H1 (cell line): Measurements from ENCODE around the gene ALPP. TPM values are rescaled to one million over a fixed set of nuclear protein-coding genes. Genes with fewer than 3 reads are reported as not detected.
"Not testable (repeated sequence)": the region's sequence is repeated elsewhere in the genome, so short reads cannot be mapped to it uniquely, and the experiment has no call there.

Experiments used
- CTCF ChIA-PET: fragments of 300-600 bp; sonication (Branson Sonifier 250); formaldehyde crosslinking; loops from one replicate; lab custom pipeline; 2021; ENCODE audit not compliant: partially characterized antibody; lab: Charles Lee
- POLR2A ChIA-PET: fragments of 300-600 bp; sonication (Branson Sonifier 250); formaldehyde crosslinking; loops from one replicate; lab custom pipeline; 2021; ENCODE audit warnings: inconsistent platforms; ENCODE audit not compliant: partially characterized antibody; lab: Charles Lee
- DNase-seq, 2 experiments: peaks; one replicate each; pipeline versions ENCODE4 v3.0.0 to v3.0.0-alpha.2; 2010 to 2022; ENCODE audit warnings: low spot score in 2 of 2, low read depth in 1 of 2, mixed read lengths in 1 of 2
- FAIRE-seq: peaks from 2 replicates; lab custom pipeline; 2011; peaks lifted over from hg19 to GRCh38; lab: Jason Lieb, UNC
- H2AFZ ChIP-seq: 2 replicates; pipeline ENCODE4 v1.8.1; 2012; ENCODE audit warnings: low read length, inconsistent platforms
- H2AK5ac ChIP-seq: 2 replicates; pipeline ENCODE4 v1.6.1; 2013; ENCODE audit warnings: low read depth, low read length
- H2BK120ac ChIP-seq: replicated peaks from 2 replicates; pipeline ENCODE3; 2013; ENCODE audit warnings: low read depth, low read length, inconsistent platforms
- H2BK12ac ChIP-seq: 2 replicates; pipeline ENCODE4 v1.6.1; 2013; ENCODE audit warnings: low read depth, low read length
- H2BK15ac ChIP-seq: 2 replicates; pipeline ENCODE4 v1.6.1; 2013; ENCODE audit warnings: low read length
- H2BK20ac ChIP-seq: 2 replicates; pipeline ENCODE4 v1.6.1; 2013; ENCODE audit warnings: low read length
- H2BK5ac ChIP-seq: 2 replicates; pipeline ENCODE4 v1.6.1; 2013; ENCODE audit warnings: low read depth, low read length
- H3K14ac ChIP-seq: 2 replicates; pipeline ENCODE4 v1.6.1; 2013; ENCODE audit warnings: inconsistent platforms; ENCODE audit not compliant: insufficient read length
- H3K18ac ChIP-seq: 2 replicates; pipeline ENCODE4 v1.6.1; 2013; ENCODE audit warnings: low read length; ENCODE audit errors: extremely low read depth
- H3K23ac ChIP-seq: 2 replicates; pipeline ENCODE4 v1.6.1; 2013; ENCODE audit warnings: inconsistent platforms; ENCODE audit not compliant: insufficient read length
- H3K23me2 ChIP-seq: 2 replicates; pipeline ENCODE4 v1.6.1; 2013; ENCODE audit warnings: low read depth, low read length
- H3K27ac ChIP-seq: 2 replicates; pipeline ENCODE4 v1.6.1; 2011; ENCODE audit warnings: low read depth, low read length, inconsistent platforms
- H3K27me3 ChIP-seq, 4 experiments: replicated peaks in 1 of 4; 1 replicate in 1 of 4; 2 replicates in 3 of 4; pipeline versions ENCODE4 v1.6.1 to v1.8.1; 2011 to 2013; ENCODE audit warnings: low read length in 3 of 4, mild to moderate bottlenecking in 3 of 4, inconsistent platforms in 2 of 4, mixed read lengths in 2 of 4, moderate library complexity in 1 of 4; ENCODE audit not compliant: control insufficient read depth in 3 of 4, insufficient read depth in 3 of 4; ENCODE audit errors: extremely low read depth in 1 of 4
- H3K36me3 ChIP-seq, 4 experiments: 2 replicates each; pipeline versions ENCODE4 v1.6.1 to v1.8.1; 2011 to 2013; ENCODE audit warnings: mild to moderate bottlenecking in 4 of 4, low read length in 3 of 4, moderate library complexity in 2 of 4, control low read depth in 1 of 4, inconsistent platforms in 1 of 4; ENCODE audit not compliant: insufficient read depth in 4 of 4, control insufficient read depth in 2 of 4
- H3K4ac ChIP-seq: replicated peaks from 2 replicates; pipeline ENCODE3; 2013; ENCODE audit warnings: low read length, low read depth, mixed read lengths, inconsistent platforms; ENCODE audit not compliant: insufficient read length
- H3K4me1 ChIP-seq, 4 experiments: replicated peaks in 1 of 4; 1 replicate in 1 of 4; 2 replicates in 3 of 4; pipeline versions ENCODE4 v1.6.1 to v1.8.1; 2011 to 2013; ENCODE audit warnings: low read length in 3 of 4, inconsistent platforms in 2 of 4, mixed read lengths in 1 of 4; ENCODE audit not compliant: insufficient read depth in 4 of 4, control insufficient read depth in 3 of 4
- H3K4me2 ChIP-seq, 2 experiments: 2 replicates each; pipeline versions ENCODE4 v1.6.1 to v1.8.1; 2011 to 2013; ENCODE audit warnings: low read depth in 2 of 2, low read length in 2 of 2, control low read depth in 1 of 2, inconsistent platforms in 1 of 2, mild to moderate bottlenecking in 1 of 2; ENCODE audit not compliant: insufficient read depth in 1 of 2
- H3K4me3 ChIP-seq, 4 experiments: fragments of 200-600, 300-600 bp in 1 of 4; sonication (generic), shearing (Covaris generic), sonication (Bioruptor Twin) in 1 of 4; 2 replicates each; pipeline versions ENCODE4 v1.5.1 to v1.8.1; 2011 to 2016; ENCODE audit warnings: low read length in 4 of 4, low read depth in 3 of 4, control low read depth in 2 of 4, inconsistent platforms in 2 of 4, mild to moderate bottlenecking in 2 of 4, mixed read lengths in 1 of 4, moderate library complexity in 1 of 4; ENCODE audit not compliant: insufficient read depth in 2 of 4; ENCODE audit errors: extremely low read depth in 1 of 4
- H3K56ac ChIP-seq: replicated peaks from 2 replicates; pipeline ENCODE3; 2013; ENCODE audit warnings: low read depth, mild to moderate bottlenecking, mixed read lengths, low read length, inconsistent platforms; ENCODE audit not compliant: insufficient read length
- H3K79me1 ChIP-seq: 2 replicates; pipeline ENCODE4 v1.6.1; 2013; ENCODE audit warnings: low read depth, low read length, control low read depth
- H3K79me2 ChIP-seq, 2 experiments: 2 replicates each; pipeline versions ENCODE4 v1.6.1 to v1.8.1; 2012 to 2013; ENCODE audit warnings: low read length in 2 of 2, mild to moderate bottlenecking in 2 of 2, inconsistent platforms in 1 of 2; ENCODE audit not compliant: insufficient read depth in 2 of 2, control insufficient read depth in 1 of 2
- H3K9ac ChIP-seq, 4 experiments: replicated peaks in 1 of 4; 1 replicate in 1 of 4; 2 replicates in 3 of 4; pipeline versions ENCODE4 v1.6.1 to v1.8.1; 2011 to 2013; ENCODE audit warnings: low read depth in 3 of 4, low read length in 3 of 4, control low read depth in 2 of 4, mild to moderate bottlenecking in 2 of 4, moderate library complexity in 2 of 4, inconsistent platforms in 1 of 4; ENCODE audit errors: extremely low read depth in 1 of 4
- H3K9me3 ChIP-seq, 2 experiments: 2 replicates each; pipeline versions ENCODE4 v1.6.1 to v1.8.1; 2012 to 2013; ENCODE audit warnings: mild to moderate bottlenecking in 2 of 2, moderate library complexity in 2 of 2, control low read depth in 1 of 2, inconsistent platforms in 1 of 2, low read depth in 1 of 2, low read length in 1 of 2, mixed read lengths in 1 of 2; ENCODE audit not compliant: insufficient read depth in 2 of 2
- H4K20me1 ChIP-seq, 2 experiments: replicated peaks in 1 of 2; 2 replicates each; pipeline versions ENCODE3 to v1.8.1; 2011 to 2013; ENCODE audit warnings: inconsistent platforms in 2 of 2, low read length in 2 of 2, mild to moderate bottlenecking in 1 of 2; ENCODE audit not compliant: insufficient read depth in 2 of 2, control insufficient read depth in 1 of 2
- H4K5ac ChIP-seq: 2 replicates; pipeline ENCODE4 v1.6.1; 2013; ENCODE audit warnings: low read length, low read depth, mixed read lengths, inconsistent platforms; ENCODE audit not compliant: insufficient read length
- H4K8ac ChIP-seq: 2 replicates; pipeline ENCODE4 v1.8.0; 2013; ENCODE audit warnings: mild to moderate bottlenecking, moderate library complexity, low read length, inconsistent platforms; ENCODE audit not compliant: insufficient read depth; ENCODE audit errors: extremely low read depth
- H4K91ac ChIP-seq: replicated peaks from 2 replicates; pipeline ENCODE3; 2013; ENCODE audit warnings: low read length, mixed read lengths, inconsistent platforms; ENCODE audit not compliant: insufficient read length
- ASH2L ChIP-seq: fragments of 200-600, 300-600 bp; sonication (generic); IDR thresholded peaks from one replicate; pipeline ENCODE4 v1.7.1; 2017; ENCODE audit warnings: low read length
- EP300 ChIP-seq, 2 experiments: IDR thresholded peaks; 1 replicate in 1 of 2; 2 replicates in 1 of 2; pipeline ENCODE4 v1.6.1; 2011 to 2012; ENCODE audit warnings: low read depth in 2 of 2, low read length in 2 of 2, mild to moderate bottlenecking in 2 of 2, borderline replicate concordance in 1 of 2, inconsistent platforms in 1 of 2, moderate library complexity in 1 of 2
- NANOG ChIP-seq: IDR thresholded peaks from 2 replicates; pipeline ENCODE4 v1.6.1; 2011; ENCODE audit warnings: low read length, low read depth, mild to moderate bottlenecking, inconsistent platforms; ENCODE audit not compliant: insufficient read depth, poor library complexity, severe bottlenecking
- POLR2A ChIP-seq, 2 experiments: IDR thresholded peaks; 1 replicate in 1 of 2; 2 replicates in 1 of 2; pipeline ENCODE4 v1.6.1; 2011; ENCODE audit warnings: low read depth in 2 of 2, low read length in 2 of 2, mild to moderate bottlenecking in 2 of 2; ENCODE audit errors: control extremely low read depth in 1 of 2
- SP1 ChIP-seq: IDR thresholded peaks from 2 replicates; pipeline ENCODE4 v1.6.1; 2011; ENCODE audit warnings: low read depth, low read length
- TEAD4 ChIP-seq: IDR thresholded peaks from 2 replicates; pipeline ENCODE4 v1.6.1; 2012; ENCODE audit warnings: low read depth, low read length, inconsistent platforms, mixed read lengths
- WGBS, 2 experiments: shearing (Covaris generic) in 1 of 2; methylation state at CpG; one replicate each; pipeline versions ENCODE4 v1.1.6 to v1.1.7; 2013 to 2015; ENCODE audit warnings: low lambda C conversion rate in 2 of 2, mixed read lengths in 2 of 2, inconsistent platforms in 1 of 2, low coverage in 1 of 2, missing lambda C conversion rate in 1 of 2; ENCODE audit not compliant: insufficient replicate concordance in 2 of 2, insufficient coverage in 1 of 2, insufficient read length in 1 of 2; ENCODE audit errors: extremely low coverage in 1 of 2, missing lambda C conversion rate in 1 of 2; 5-methylcytosine and 5-hydroxymethylcytosine counted together
- polyA plus RNA-seq, 7 experiments: library from polyadenylated mRNA; depleted of rRNA in 3 of 7; stranded (reverse) in 5 of 7; unstranded in 2 of 7; fragments of >200 nt in 5 of 7; fragments of 200-250 nt in 2 of 7; gene quantifications; 1 replicate in 5 of 7; 2 replicates in 1 of 7; 4 replicates in 1 of 7; pipeline versions ENCODE4 v1.2.1 to v1.2.3, GENCODE V29; 2011 to 2013; ENCODE audit warnings: missing spikeins in 2 of 7, mixed read lengths in 2 of 7
- total RNA-seq: library from RNA; stranded (reverse); fragmentation: NEBNext Ultra II Directional; extraction: Animal tissue kit (Norgen Biotek cat#: 25700); gene quantifications from 2 replicates; pipeline ENCODE4 v1.2.1, GENCODE V29; 2021

ALPP gene
- total and polyA plus RNA-seq, 2 of the 8 experiments (the other 6 are each of a cell fraction or from before 2014, with no cell fraction given) = 0.15 TPM

GRCh38 chr2:232423407-232423806, 44.9 kb downstream of the ALPP start:
- H3K23ac ChIP-seq, H2BK15ac ChIP-seq, H3K9ac ChIP-seq, H2AFZ ChIP-seq, H4K91ac ChIP-seq, H2BK120ac ChIP-seq, H3K56ac ChIP-seq, H4K20me1 ChIP-seq, H3K27ac ChIP-seq, POLR2A ChIA-PET, H3K79me1 ChIP-seq, H2AK5ac ChIP-seq, H3K4ac ChIP-seq, H3K14ac ChIP-seq, CTCF ChIA-PET, H3K9me3 ChIP-seq, H2BK20ac ChIP-seq, H3K18ac ChIP-seq, H4K5ac ChIP-seq, H4K8ac ChIP-seq: not testable (repeated sequence)
- H3K4me1 ChIP-seq = peaks cover 8 to 32% (median 26%) of the 10 kb centered on the region in 4 experiments
- 0 out of 2 replicates have a peak, but pooled peaks have one; percentile 24 for TF ChIP-seq SP1
- TF ChIP-seq POLR2A (IDR thresholded peaks at IDR 0.05; ENCODE audit: control extremely low read depth in 1 of 2, low read depth in 2 of 2, low read length in 2 of 2) = peak in 1 of 2 experiments; percentile 45; a peak in 1 of 3 replicates
- peak; percentile 38; the same call in 1 of the 2 replicates for TF ChIP-seq TEAD4
- peak; percentile 63 for TF ChIP-seq NANOG
- TF ChIP-seq EP300 (IDR thresholded peaks at IDR 0.05; ENCODE audit: borderline replicate concordance in 1 of 2, low read depth in 2 of 2, low read length in 2 of 2) = peak in 1 of 2 experiments; percentile 32; a peak in 1 of 3 replicates
- TF ChIP-seq ASH2L = peak; percentile 56
- H3K23me2 ChIP-seq = peaks cover 23% of the 10 kb centered on the region; the same call in 1 of the 2 replicates
- H3K79me2 ChIP-seq = peaks cover 0 to 28% of the 10 kb centered on the region in 2 experiments; a peak in 2 of 4 replicates
- H3K27me3 ChIP-seq = peaks cover 7 to 35% (median 31%) of the 10 kb centered on the region in 4 experiments
- FAIRE-seq (peak; percentile 79), DNase-seq (peak in 1 of 2 experiments; percentile 63)
- H3K36me3 ChIP-seq = peaks cover 0 to 20% (median 9%) of the 10 kb centered on the region in 4 experiments; a peak in 6 of 8 replicates
- peak overlapping the region in 1 of 4 experiments; percentile 39; a peak in 1 of 8 replicates for H3K4me3 ChIP-seq
- peak overlapping the region; percentile 34 to 77 for H3K4me2 ChIP-seq
- peak overlapping the region; percentile 80; the same call in 1 of the 2 replicates for H2BK12ac ChIP-seq
- peak overlapping the region; percentile 91 for H2BK5ac ChIP-seq
- WGBS, 2 experiments = 3% methylated on average over 7 of the region's 7 CpGs; no CpG with 5 or more reads in 1 of the 2 experiments
